K562 (cell line): Measurements from ENCODE around the gene ACSBG1. TPM values are rescaled to one million over a fixed set of nuclear protein-coding genes. Genes with fewer than 3 reads are reported as not detected.
"Not testable (repeated sequence)": the region's sequence is repeated elsewhere in the genome, so short reads cannot be mapped to it uniquely, and the experiment has no call there.

Experiments used
- ATAC-seq: fragments of 200-7000 bp; cut with Tn5 transposase; 3 replicates; pipeline ENCODE4 v1.9.1; 2020; ENCODE audit warnings: moderate library complexity
- BruUV-seq: library from RNA; stranded (reverse); fragments of 400-500 nt; replicated peaks from 2 replicates; lab custom pipeline; 2021; lab: Mats Ljungman, UMichigan
- CTCF ChIA-PET: fragments of 300-600 bp; formaldehyde crosslinking; extraction: SDS; loops from one replicate; lab custom pipeline; 2021; ENCODE audit warnings: low intra/inter-chr PET ratio; lab: Yijun Ruan, JAX
- POLR2A ChIA-PET: fragments of 300-600, 350-650 bp; sonication (Branson Sonifier 250); formaldehyde crosslinking; extraction: SDS; loops from one replicate; lab custom pipeline; 2021; ENCODE audit warnings: antibody characterized with exemption, inconsistent platforms; lab: Yijun Ruan, JAX
- DNase-seq, 4 experiments: peaks; one replicate each; pipeline versions ENCODE4 v3.0.0 to v3.0.0-alpha.2; 2011 to 2018; ENCODE audit warnings: low spot score in 3 of 4, mixed read lengths in 3 of 4; ENCODE audit errors: extremely low read depth in 1 of 4
- FAIRE-seq: peaks from 2 replicates; lab custom pipeline; 2011; peaks lifted over from hg19 to GRCh38; lab: Jason Lieb, UNC
- H2AFZ ChIP-seq: 2 replicates; pipeline ENCODE4 v1.6.0; 2011; ENCODE audit warnings: low read depth, low read length, control low read depth, inconsistent platforms
- H3K27ac ChIP-seq: fragments of 200-600 bp; 3 replicates; pipeline ENCODE4 v1.8.0; 2011; ENCODE audit warnings: low read depth, mild to moderate bottlenecking, control low read depth, inconsistent platforms, low read length, moderate library complexity, mixed read lengths; ENCODE audit errors: extremely low read depth
- H3K27me3 ChIP-seq, 2 experiments: fragments of 300-600 bp in 1 of 2; 2 replicates in 1 of 2; 3 replicates in 1 of 2; pipeline versions ENCODE4 v1.6.0 to v1.8.0; 2011; ENCODE audit warnings: inconsistent platforms in 2 of 2, low read length in 2 of 2, mild to moderate bottlenecking in 1 of 2, mixed read lengths in 1 of 2, moderate library complexity in 1 of 2; ENCODE audit not compliant: control insufficient read depth in 2 of 2, insufficient read depth in 2 of 2
- H3K36me3 ChIP-seq: fragments of 300-600 bp; 3 replicates; pipeline ENCODE4 v1.8.0; 2011; ENCODE audit warnings: mild to moderate bottlenecking, low read length, inconsistent platforms; ENCODE audit not compliant: control insufficient read depth, insufficient read depth
- H3K4me1 ChIP-seq, 2 experiments: fragments of 200-600 bp in 1 of 2; replicated peaks in 1 of 2; 2 replicates in 1 of 2; 3 replicates in 1 of 2; pipeline versions ENCODE4 v1.5.1 to v1.8.0; 2011; ENCODE audit warnings: inconsistent platforms in 2 of 2, low read length in 2 of 2, mild to moderate bottlenecking in 1 of 2, mixed read lengths in 1 of 2, moderate library complexity in 1 of 2; ENCODE audit not compliant: control insufficient read depth in 2 of 2, insufficient read depth in 2 of 2
- H3K4me2 ChIP-seq: 2 replicates; pipeline ENCODE4 v1.6.1; 2011; ENCODE audit warnings: low read length, control low read depth, inconsistent platforms, mixed read lengths; ENCODE audit not compliant: insufficient read depth
- H3K4me3 ChIP-seq: fragments of 200-600 bp; sonication (generic), shearing (Covaris generic); 2 replicates; pipeline ENCODE4 v1.5.1; 2016; ENCODE audit warnings: control low read depth, inconsistent platforms
- H3K79me2 ChIP-seq: fragments of 200-600 bp; 3 replicates; pipeline ENCODE4 v1.8.0; 2011; ENCODE audit warnings: low read length, inconsistent platforms; ENCODE audit not compliant: control insufficient read depth, insufficient read depth
- H3K9ac ChIP-seq, 2 experiments: 2 replicates each; pipeline versions ENCODE4 v1.6.0 to v1.6.1; 2011; ENCODE audit warnings: low read depth in 2 of 2, low read length in 2 of 2, control low read depth in 1 of 2, inconsistent platforms in 1 of 2, mild to moderate bottlenecking in 1 of 2, mixed read lengths in 1 of 2; ENCODE audit not compliant: insufficient read depth in 1 of 2
- H3K9me1 ChIP-seq: one replicate; pipeline ENCODE4 v1.6.0; 2011; ENCODE audit warnings: inconsistent platforms, mild to moderate bottlenecking, low read length, moderate library complexity; ENCODE audit not compliant: control insufficient read depth, insufficient read depth
- H3K9me3 ChIP-seq: replicated peaks from 2 replicates; pipeline ENCODE4 v1.5.1; 2011; ENCODE audit warnings: low read depth, low read length, inconsistent platforms; ENCODE audit not compliant: control insufficient read depth, insufficient read depth
- H4K20me1 ChIP-seq: replicated peaks from 2 replicates; pipeline ENCODE4 v1.6.1; 2011; ENCODE audit warnings: low read length, inconsistent platforms, mixed read lengths; ENCODE audit not compliant: control insufficient read depth, insufficient read depth
- EGR1 ChIP-seq: fragments of 450-650 bp; conservative IDR thresholded peaks from 2 replicates; pipeline ENCODE4 v1.6.1; 2017; ENCODE audit warnings: mild to moderate bottlenecking
- MAX ChIP-seq: sonication (generic); formaldehyde crosslinking; IDR thresholded peaks from 2 replicates; pipeline ENCODE4 v1.9.0; 2022; ENCODE audit warnings: mild to moderate bottlenecking, missing genetic modification reagents
- SMC3 ChIP-seq: conservative IDR thresholded peaks from 2 replicates; pipeline ENCODE4 v1.6.1; 2011; ENCODE audit warnings: low read depth, low read length, improper control_type of control experiment; ENCODE audit not compliant: insufficient read depth
- WGBS: fragments of 100-300 bp; shearing (Covaris generic); methylation state at CpG from one replicate; pipeline ENCODE4 v1.1.6; 2016; ENCODE audit warnings: low coverage, mixed read lengths; ENCODE audit not compliant: insufficient coverage; ENCODE audit errors: missing lambda C conversion rate; 5-methylcytosine and 5-hydroxymethylcytosine counted together
- in situ Hi-C: fragments of 300-500 bp; cut with MboI; formaldehyde crosslinking; loops from 4 replicates; pipeline ENCODE4 v1.15.0; 2018; ENCODE audit warnings: inconsistent platforms, mixed read lengths
- intact Hi-C: fragments of 100-400 bp; cut with micrococcal nuclease; formaldehyde crosslinking; loops from 2 replicates; pipeline ENCODE4 v1.14.2; 2022
- polyA plus RNA-seq, 8 experiments: library from polyadenylated mRNA; depleted of rRNA in 4 of 8; stranded (reverse) in 5 of 8; unstranded in 3 of 8; fragments of >200 nt; fragmentation: Nextera tagmentation in 2 of 8; fragmentation: Illumina TruSeq in 1 of 8; extraction: Ambion mirVana in 2 of 8; extraction: Trizol in 1 of 8; gene quantifications; 2 replicates each; pipeline versions ENCODE4 v1.2.1 to v1.2.3, GENCODE V29; 2011 to 2014; ENCODE audit warnings: inconsistent platforms in 1 of 8, missing spikeins in 1 of 8
- total RNA-seq, 7 experiments: library from RNA; depleted of rRNA in 6 of 7; stranded (reverse); fragments of >200 nt in 6 of 7; fragmentation: Illumina TruSeq in 2 of 7; extraction: Trizol in 2 of 7; gene quantifications; 2 replicates each; pipeline versions ENCODE4 v1.2.1 to v1.2.3, GENCODE V29; 2011 to 2021; ENCODE audit warnings: low replicate concordance in 1 of 7

Gene ACSBG1
- total and polyA plus RNA-seq, 9 of the 15 experiments (the other 6 are each of a cell fraction or from before 2014, with no cell fraction given), result 0.36 to 6.4 (median 2.5) TPM

- POLR2A ChIA-PET, result interaction anchor here (0.6 to 1.3 kb wide), 4 partner anchors 9 to 490 kb away, joined by 3 to 5 read pairs (median 3); no protein-coding TSS in a partner anchor
- ATAC-seq, H4K20me1 ChIP-seq, H3K9ac ChIP-seq, FAIRE-seq, intact Hi-C loops, in situ Hi-C loops, CTCF ChIA-PET, H3K27ac ChIP-seq, DNase-seq, H3K79me2 ChIP-seq, BruUV-seq, H3K9me1 ChIP-seq, H3K27me3 ChIP-seq, H2AFZ ChIP-seq, H3K9me3 ChIP-seq, H3K4me2 ChIP-seq, H3K4me3 ChIP-seq, H3K36me3 ChIP-seq: not testable (repeated sequence)
- 78% methylated on average over 7 of the region's 14 CpGs for WGBS
- H3K4me1 ChIP-seq, result peaks cover 19 to 21% of the 10 kb centered on the region in 2 experiments
Measured at GRCh38 chr15:78245392-78245791, 11.0 kb upstream of the ACSBG1 start.

DNA sequence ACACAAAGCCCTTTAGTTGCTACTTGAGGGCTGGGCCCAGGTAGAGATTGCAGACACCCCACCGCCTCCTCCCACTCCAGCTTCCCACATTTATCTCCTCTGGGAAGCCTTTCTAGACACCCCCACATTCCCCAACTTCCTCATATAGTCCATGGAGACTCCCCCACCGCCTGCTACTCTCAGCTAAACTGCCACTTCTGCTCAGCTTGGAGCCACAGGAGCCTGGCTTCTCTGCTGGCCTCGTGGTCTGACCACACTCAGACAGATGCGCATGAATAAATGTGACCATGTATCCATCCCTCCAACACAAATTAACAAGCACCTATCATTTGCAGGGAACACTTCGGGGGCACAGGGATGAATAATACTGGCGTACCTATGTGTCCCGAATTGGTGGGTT, 10.5 kb upstream of the ACSBG1 start:
- BruUV-seq, result no TSS peak
- ATAC-seq, result no peak
- ChIA-PET CTCF (no interaction called here), POLR2A (interaction anchor here (0.9 to 1.3 kb wide), 2 partner anchors 15 to 59 kb away, joined by 3 read pairs; no protein-coding TSS in a partner anchor)
- Histone ChIP-seq H3K27ac (no peak overlapping the region; the same call in 2 of the 3 replicates), H3K36me3 (no peaks in the 10 kb centered on the region), H3K79me2 (no peaks in the 10 kb centered on the region), H3K27me3 (no peaks in the 10 kb centered on the region), H3K4me2 (peak overlapping the region; percentile 66), H3K4me1 (peaks cover 19 to 21% of the 10 kb centered on the region in 2 experiments), H3K4me3 (no peak overlapping the region), H3K9me1 (no peaks in the 10 kb centered on the region), H4K20me1 (no peaks in the 10 kb centered on the region), H3K9me3 (no peaks in the 10 kb centered on the region), H2AFZ (peak overlapping the region; percentile 84), H3K9ac (peak overlapping the region in 1 of 2 experiments; percentile 18; a peak in 1 of 4 replicates)
- WGBS, result 48% methylated on average over 7 of the region's 7 CpGs
- TF ChIP-seq MAX (CRISPR knock-in tag) (0 out of 2 replicates have a peak, but pooled peaks have one; percentile 35), EGR1 (peak; percentile 16; the same call in 1 of the 2 replicates), SMC3 (no peak)
- DNase-seq, result no peak
- FAIRE-seq, result no peak
- in situ Hi-C loops, result no loop called here
- intact Hi-C loops, result loop anchor here (5.0 kb wide), 3 partner anchors 48 to 288 kb away; partner anchors contain the start of gene CIB2
